Aorta (tissue), 5 donors: ENCODE results near the gene KCNJ8. TPM values are rescaled to one million over a fixed set of nuclear protein-coding genes. Genes with fewer than 3 reads are reported as not detected.

Source experiments
- ATAC-seq: fragments of 200-7000 bp; cut with Tn5 transposase; one replicate; pipeline ENCODE4 v1.9.1; 2022; ENCODE audit warnings: moderate library complexity; ENCODE audit not compliant: low FRiP score
- DNase-seq, 2 donors: peaks; one replicate each; pipeline ENCODE4 v3.0.0-alpha.2; 2020
- H3K27ac ChIP-seq, 2 donors: one replicate each; pipeline ENCODE4 v1.5.1; 2013; ENCODE audit warnings: low read length in 2 of 2, mild to moderate bottlenecking in 2 of 2, moderate library complexity in 2 of 2, control low read depth in 1 of 2, inconsistent platforms in 1 of 2, low read depth in 1 of 2
- H3K27me3 ChIP-seq, 2 donors: one replicate each; pipeline ENCODE4 v1.6.1; 2013; ENCODE audit warnings: control low read depth in 1 of 2, low read length in 1 of 2, mild to moderate bottlenecking in 1 of 2, moderate library complexity in 1 of 2; ENCODE audit not compliant: insufficient read depth in 2 of 2, control insufficient read depth in 1 of 2
- H3K36me3 ChIP-seq, 2 donors: one replicate each; pipeline ENCODE4 v1.6.1; 2013; ENCODE audit warnings: control low read depth in 1 of 2, low read length in 1 of 2, mild to moderate bottlenecking in 1 of 2; ENCODE audit not compliant: insufficient read depth in 2 of 2, control insufficient read depth in 1 of 2
- H3K4me1 ChIP-seq, 2 donors: one replicate each; pipeline ENCODE4 v1.6.1; 2013; ENCODE audit warnings: low read length in 2 of 2, control low read depth in 1 of 2, mild to moderate bottlenecking in 1 of 2, moderate library complexity in 1 of 2; ENCODE audit not compliant: insufficient read depth in 2 of 2, control insufficient read depth in 1 of 2
- H3K4me3 ChIP-seq, 2 donors: one replicate each; pipeline ENCODE4 v1.5.1; 2013; ENCODE audit warnings: low read length in 2 of 2, control low read depth in 1 of 2, mild to moderate bottlenecking in 1 of 2
- H3K9me3 ChIP-seq: one replicate; pipeline ENCODE4 v1.6.1; 2013; ENCODE audit warnings: mild to moderate bottlenecking, low read length; ENCODE audit not compliant: control insufficient read depth
- WGBS, 2 donors: extraction: QIAGEN DNeasy Blood & Tissue Kit; methylation state at CpG; one replicate each; pipeline ENCODE4 v1.1.7; 2013; 5-methylcytosine and 5-hydroxymethylcytosine counted together
- intact Hi-C, 2 donors: fragments of 100-400 bp; cut with DNase I; formaldehyde crosslinking; loops; one replicate each; pipeline versions ENCODE4 v1.14.2 to v1.15.0; 2022
- long read RNA-seq, 2 donors: library from polyadenylated mRNA; unstranded; transcript quantifications; one replicate each; pipeline ENCODE4 v2.0.0, GENCODE V29; 2020 to 2021
- polyA plus RNA-seq, 2 donors: library from polyadenylated mRNA; stranded (reverse); fragments of 200-250 nt; gene quantifications; one replicate each; pipeline ENCODE4 v1.2.3, GENCODE V29; 2013
- total RNA-seq, 2 donors: library from RNA; stranded (reverse); fragmentation: NEBNext Ultra II Directional; extraction: Animal tissue kit (Norgen Biotek cat#: 25700); gene quantifications; one replicate each; pipeline ENCODE4 v1.2.1, GENCODE V29; 2021
- donor health status: healthy with polysubstance abuse.
- donor health status: Bipolar disorder and iron deficiency.
- donor health status: DM: no; HTN: no; CAD: no.
- donor health status: DM: no; HTN: no; CAD: no.
- donor health status: DM: yes; HTN: yes; CAD: no.

KCNJ8 gene
- total RNA-seq (10 to 100 TPM; 17.2 to 27.2 TPM), polyA plus RNA-seq (1 to 10 TPM; 4.0 to 4.6 TPM)
- long read RNA-seq, donor 1, transcript KCNJ8-201 (3 exons, 2,389 nt) = major isoform, 79 of 98 reads
- long read RNA-seq, donor 1, partial matches to known transcripts = 7 of 98 reads
- long read RNA-seq, donor 1, other reads (novel, unspliced or antisense) = 12 of 98 reads
- long read RNA-seq, donor 2, transcript KCNJ8-201 (3 exons, 2,389 nt) = major isoform, 12 of 16 reads
- long read RNA-seq, donor 2, partial matches to known transcripts = 1 of 16 reads
- long read RNA-seq, donor 2, other reads (novel, unspliced or antisense) = 3 of 16 reads

GRCh38 chr12:21774358-21775132, at the start of gene KCNJ8:
TSS of gene KCNJ8 (minus strand) at chr12:21774706. CDS start at chr12:21773616, 1,090 bp downstream.
- H3K27me3 ChIP-seq = no peaks in the 10 kb centered on the region
- 1% methylated on average over 42 to 49 of the region's 49 CpGs for WGBS, 2 donors
- H3K27ac ChIP-seq = peak within 1 kb of the TSS; percentile 58 to 59
- H3K4me3 ChIP-seq = peak within 1 kb of the TSS; percentile 80 to 98
- H3K4me1 ChIP-seq = peaks cover 0 to 2% of the 10 kb centered on the region in 2 donors
- no peaks in the 10 kb centered on the region for H3K36me3 ChIP-seq
- DNase-seq = peak; percentile 86 to 93
- intact Hi-C loops = loop anchor here (5.0 to 10.0 kb wide), 4 partner anchors 48 to 168 kb away; partner anchors contain the start of gene ABCC9 (in 1 of the 2)
- H3K9me3 ChIP-seq = no peaks in the 10 kb centered on the region
- peak; percentile 90 for ATAC-seq

- no peaks in the 10 kb centered on the region for H3K36me3 ChIP-seq
- peak; percentile 81 to 87 for DNase-seq
- peaks cover 4 to 8% of the 10 kb centered on the region in 2 donors for H3K4me1 ChIP-seq
- intact Hi-C loops = loop anchor here (5.0 kb wide), 2 partner anchors 46 to 51 kb away; partner anchors contain the start of gene KCNJ8 (in 1 of the 2)
- no peaks in the 10 kb centered on the region for H3K9me3 ChIP-seq
- peak overlapping the region in 1 of 2 donors; percentile 22 for H3K27ac ChIP-seq
- no peak overlapping the region for H3K4me3 ChIP-seq
- H3K27me3 ChIP-seq = no peaks in the 10 kb centered on the region
- peak; percentile 78 for ATAC-seq
- WGBS, 2 donors = 10 to 13% methylated on average over 8 of the region's 8 CpGs
Observed at GRCh38 chr12:21823581-21823980, 49.1 kb upstream of the KCNJ8 start.

- ATAC-seq (no peak), DNase-seq (no peak)
- no peaks in the 10 kb centered on the region for H3K9me3 ChIP-seq
- H3K27ac ChIP-seq = no peak overlapping the region
- no peaks in the 10 kb centered on the region for H3K36me3 ChIP-seq
- H3K4me3 ChIP-seq = no peak overlapping the region
- H3K4me1 ChIP-seq = peaks cover 0 to 4% of the 10 kb centered on the region in 2 donors
- intact Hi-C loops = loop anchor here (5.0 kb wide), 2 partner anchors 42 to 47 kb away; partner anchors contain the start of gene KCNJ8 (in 1 of the 2)
- no peaks in the 10 kb centered on the region for H3K27me3 ChIP-seq
Observed at GRCh38 chr12:21819678-21820077, 45.2 kb upstream of the KCNJ8 start.

GRCh38 chr12:21819236-21819635, 44.7 kb upstream of the KCNJ8 start:
- H3K27ac ChIP-seq = no peak overlapping the region
- intact Hi-C loops = no loop called here

GRCh38 chr12:21818627-21819026, 44.1 kb upstream of the KCNJ8 start:
- intact Hi-C loops = no loop called here
- no peaks in the 10 kb centered on the region for H3K27me3 ChIP-seq
- no peak overlapping the region for H3K4me3 ChIP-seq
- 0 to 5% methylated on average over 2 of the region's 2 CpGs for WGBS, 2 donors
- peaks cover 0 to 4% of the 10 kb centered on the region in 2 donors for H3K4me1 ChIP-seq
- no peaks in the 10 kb centered on the region for H3K36me3 ChIP-seq
- no peak overlapping the region for H3K27ac ChIP-seq
- DNase-seq (no peak), ATAC-seq (peak; percentile 44)
- H3K9me3 ChIP-seq = no peaks in the 10 kb centered on the region

More at GRCh38 chr12:21819236-21819635, 44.7 kb upstream of the KCNJ8 start:
- no peak for ATAC-seq
- Histone ChIP-seq H3K36me3 (no peaks in the 10 kb centered on the region), H3K4me3 (no peak overlapping the region), H3K4me1 (peaks cover 0 to 4% of the 10 kb centered on the region in 2 donors), H3K27me3 (no peaks in the 10 kb centered on the region), H3K9me3 (no peaks in the 10 kb centered on the region)
- 32 to 41% methylated on average over 2 of the region's 2 CpGs for WGBS, 2 donors
- no peak for DNase-seq

- 41 to 52% methylated on average over 1 of the region's 1 CpG for WGBS, 2 donors
- intact Hi-C loops = no loop called here
Observed at GRCh38 chr12:21815306-21816062, 41.0 kb upstream of the KCNJ8 start.

GRCh38 chr12:21814814-21815213, 40.3 kb upstream of the KCNJ8 start:
- Histone ChIP-seq H3K4me3 (no peak overlapping the region), H3K36me3 (no peaks in the 10 kb centered on the region), H3K27me3 (no peaks in the 10 kb centered on the region), H3K27ac (no peak overlapping the region), H3K4me1 (no peaks in the 10 kb centered on the region), H3K9me3 (no peaks in the 10 kb centered on the region)
- intact Hi-C loops = no loop called here
- DNase-seq = no peak
- ATAC-seq = no peak
- 77 to 82% methylated on average over 3 of the region's 3 CpGs for WGBS, 2 donors

More at GRCh38 chr12:21815306-21816062, 41.0 kb upstream of the KCNJ8 start:
- Histone ChIP-seq H3K27me3 (no peaks in the 10 kb centered on the region), H3K9me3 (no peaks in the 10 kb centered on the region), H3K4me3 (no peak overlapping the region), H3K36me3 (no peaks in the 10 kb centered on the region), H3K4me1 (no peaks in the 10 kb centered on the region), H3K27ac (no peak overlapping the region)
- DNase-seq = no peak
- no peak for ATAC-seq

GRCh38 chr12:21814327-21814726, 39.8 kb upstream of the KCNJ8 start:
- WGBS, 2 donors = 92 to 95% methylated on average over 2 of the region's 2 CpGs
- intact Hi-C loops = no loop called here
- no peak overlapping the region for H3K4me3 ChIP-seq
- no peak for ATAC-seq
- H3K9me3 ChIP-seq = no peaks in the 10 kb centered on the region
- no peaks in the 10 kb centered on the region for H3K4me1 ChIP-seq
- no peaks in the 10 kb centered on the region for H3K36me3 ChIP-seq
- no peak overlapping the region for H3K27ac ChIP-seq
- no peak for DNase-seq
- no peaks in the 10 kb centered on the region for H3K27me3 ChIP-seq
